Activated naive CD8-positive, alpha-beta T cell treated with anti-CD3 and anti-CD28 coated beads for 36 hours (primary cell): ENCODE data around the gene AURKAIP1. TPM values are rescaled to one million over a fixed set of nuclear protein-coding genes. Genes with fewer than 3 reads are reported as not detected.

Source experiments
- DNase-seq: peaks from one replicate; pipeline ENCODE4 v3.0.0; 2021
- H3K27ac Mint-ChIP-seq: one replicate; pipeline ENCODE4 v1.8.0; 2022; ENCODE audit warnings: mild to moderate bottlenecking, moderate library complexity, mixed read lengths
- H3K27me3 Mint-ChIP-seq: one replicate; pipeline ENCODE4 v1.8.0; 2022; ENCODE audit warnings: mild to moderate bottlenecking, mixed read lengths
- H3K36me3 Mint-ChIP-seq: one replicate; pipeline ENCODE4 v1.8.0; 2021; ENCODE audit warnings: mild to moderate bottlenecking, mixed read lengths
- H3K4me1 Mint-ChIP-seq: one replicate; pipeline ENCODE4 v1.8.0; 2021; ENCODE audit warnings: mixed read lengths
- H3K4me3 Mint-ChIP-seq: one replicate; pipeline ENCODE4 v1.8.0; 2022; ENCODE audit warnings: mild to moderate bottlenecking, moderate library complexity, mixed read lengths
- H3K9me3 Mint-ChIP-seq: one replicate; pipeline ENCODE4 v1.8.0; 2022; ENCODE audit warnings: mixed read lengths
- total RNA-seq, 2 experiments: library from RNA; stranded (reverse); gene quantifications; one replicate each; pipeline ENCODE4 v1.2.3, GENCODE V29; 2021

AURKAIP1 gene
- total RNA-seq, 2 experiments from 2014 or later = 143 to 144 TPM

GRCh38 chr1:1342061-1342562 lies 32.9 kb downstream of the AURKAIP1 start:
- H3K9me3 Mint-ChIP-seq = peaks cover 1% of the 10 kb centered on the region
- no peak overlapping the region for H3K27ac Mint-ChIP-seq
- H3K27me3 Mint-ChIP-seq = no peaks in the 10 kb centered on the region
- DNase-seq = no peak
- peaks cover 2% of the 10 kb centered on the region for H3K4me1 Mint-ChIP-seq
- no peak overlapping the region for H3K4me3 Mint-ChIP-seq
- peaks cover 11% of the 10 kb centered on the region for H3K36me3 Mint-ChIP-seq

- Mint-ChIP-seq H3K27me3 (no peaks in the 10 kb centered on the region), H3K9me3 (peaks cover 1% of the 10 kb centered on the region), H3K4me3 (no peak overlapping the region), H3K27ac (no peak overlapping the region), H3K36me3 (peaks cover 11% of the 10 kb centered on the region), H3K4me1 (no peaks in the 10 kb centered on the region)
- no peak for DNase-seq
Observed at GRCh38 chr1:1341549-1342021, 33.4 kb downstream of the AURKAIP1 start.

- no peaks in the 10 kb centered on the region for H3K27me3 Mint-ChIP-seq
- H3K9me3 Mint-ChIP-seq = peaks cover 1% of the 10 kb centered on the region
- H3K36me3 Mint-ChIP-seq = peaks cover 11% of the 10 kb centered on the region
- DNase-seq = no peak
- no peak overlapping the region for H3K4me3 Mint-ChIP-seq
- no peaks in the 10 kb centered on the region for H3K4me1 Mint-ChIP-seq
- no peak overlapping the region for H3K27ac Mint-ChIP-seq
Observed at GRCh38 chr1:1340791-1341548, 34.0 kb downstream of the AURKAIP1 start.

DNA sequence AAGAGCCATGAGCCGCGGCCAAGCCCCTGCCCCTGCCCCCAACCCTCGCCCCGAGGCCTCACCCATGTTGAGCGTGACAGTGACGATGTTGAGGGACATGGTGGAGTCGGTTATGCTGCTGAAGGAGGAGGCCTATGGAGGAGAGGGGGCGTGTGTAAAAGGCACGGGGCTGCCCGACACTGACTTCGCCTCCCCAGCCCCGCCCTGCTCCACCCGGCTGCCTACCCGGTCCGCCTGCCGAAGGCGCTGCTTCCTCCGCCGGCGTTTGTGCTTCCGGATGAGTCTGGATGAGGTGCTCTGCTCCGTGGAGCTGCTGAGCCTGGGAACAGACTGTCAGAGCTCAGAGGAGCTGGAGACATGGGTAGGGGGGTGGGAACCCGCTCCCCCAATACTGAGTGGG lies 34.8 kb downstream of the AURKAIP1 start:
- Mint-ChIP-seq H3K27ac (no peak overlapping the region), H3K9me3 (peaks cover 1% of the 10 kb centered on the region), H3K4me3 (no peak overlapping the region), H3K4me1 (no peaks in the 10 kb centered on the region), H3K36me3 (peaks cover 11% of the 10 kb centered on the region), H3K27me3 (no peaks in the 10 kb centered on the region)
- DNase-seq = no peak

- H3K9me3 Mint-ChIP-seq = peaks cover 1% of the 10 kb centered on the region
- no peaks in the 10 kb centered on the region for H3K27me3 Mint-ChIP-seq
- H3K4me3 Mint-ChIP-seq = no peak overlapping the region
- no peaks in the 10 kb centered on the region for H3K4me1 Mint-ChIP-seq
- DNase-seq = no peak
- H3K36me3 Mint-ChIP-seq = peaks cover 11% of the 10 kb centered on the region
- no peak overlapping the region for H3K27ac Mint-ChIP-seq
Observed at GRCh38 chr1:1338278-1338677, 36.7 kb downstream of the AURKAIP1 start.

GRCh38 chr1:1337793-1338147 lies 37.2 kb downstream of the AURKAIP1 start:
- Mint-ChIP-seq H3K4me3 (no peak overlapping the region), H3K36me3 (peaks cover 11% of the 10 kb centered on the region), H3K27ac (no peak overlapping the region), H3K4me1 (no peaks in the 10 kb centered on the region), H3K9me3 (peaks cover 1% of the 10 kb centered on the region), H3K27me3 (no peaks in the 10 kb centered on the region)
- DNase-seq = peak; percentile 48

DNA sequence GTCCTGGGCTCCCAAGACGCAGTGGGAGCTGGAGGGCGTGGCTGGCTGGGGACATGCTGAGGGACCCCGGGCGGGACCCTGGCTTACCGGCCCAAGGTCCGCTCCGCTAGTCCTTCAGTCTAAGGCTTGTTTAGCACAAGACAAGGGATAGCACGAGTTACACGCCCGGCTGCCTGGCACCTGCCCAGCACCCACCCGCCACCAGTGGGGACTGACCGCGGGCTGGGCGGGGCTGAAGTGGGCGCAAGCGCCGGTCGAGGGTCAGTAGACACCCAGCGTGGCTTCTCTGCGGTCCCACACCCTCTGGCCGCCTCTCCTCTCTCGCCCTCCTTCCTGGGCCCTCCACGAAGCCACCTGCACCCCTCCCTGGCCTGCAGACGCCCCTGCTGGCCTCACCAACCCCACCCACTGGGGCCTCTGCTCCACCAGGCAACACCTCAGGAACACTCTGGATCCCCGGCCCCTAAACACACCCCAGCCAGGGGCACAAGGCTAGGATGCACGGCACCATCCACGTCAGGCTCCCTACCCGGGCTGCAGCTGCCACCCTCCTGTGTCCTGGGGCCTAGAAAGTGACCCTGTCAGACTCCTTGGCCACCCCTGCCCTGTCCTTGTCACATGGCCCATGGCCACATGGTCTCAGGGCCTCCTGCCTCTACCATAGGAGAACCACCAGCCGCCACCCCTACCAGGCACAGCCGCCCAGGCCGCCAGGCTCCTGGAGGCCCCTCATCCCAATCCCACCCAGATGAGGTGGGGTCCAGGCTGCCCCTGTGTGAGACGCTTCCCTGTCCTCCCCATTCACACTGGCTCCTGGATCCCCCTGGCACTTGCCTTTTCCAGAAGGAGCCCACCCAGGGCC lies 37.8 kb downstream of the AURKAIP1 start:
- DNase-seq = no peak
- H3K4me1 Mint-ChIP-seq = no peaks in the 10 kb centered on the region
- peaks cover 11% of the 10 kb centered on the region for H3K36me3 Mint-ChIP-seq
- no peak overlapping the region for H3K27ac Mint-ChIP-seq
- peaks cover 1% of the 10 kb centered on the region for H3K9me3 Mint-ChIP-seq
- H3K4me3 Mint-ChIP-seq = no peak overlapping the region
- H3K27me3 Mint-ChIP-seq = no peaks in the 10 kb centered on the region

DNA sequence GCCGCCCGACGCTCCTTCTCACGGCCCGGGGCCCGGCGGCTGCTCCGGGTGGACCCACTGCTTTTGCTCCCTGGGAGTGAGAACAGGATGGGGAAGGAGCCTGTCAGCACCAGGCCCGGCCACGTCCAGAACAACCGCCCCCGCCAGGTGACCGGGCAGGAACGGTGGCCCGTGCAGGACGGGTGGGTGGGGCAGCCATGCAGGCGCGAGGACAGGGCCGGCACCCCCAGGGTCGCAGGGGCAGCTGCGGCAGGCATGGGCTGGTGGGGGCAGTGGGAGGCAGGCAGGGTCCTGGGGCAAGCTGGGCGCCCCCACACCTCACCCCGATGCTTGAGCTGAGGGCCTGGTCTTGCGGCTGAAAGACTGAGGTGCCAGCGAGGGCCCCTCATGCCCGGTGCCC lies 38.6 kb downstream of the AURKAIP1 start:
- H3K9me3 Mint-ChIP-seq = peaks cover 1% of the 10 kb centered on the region
- DNase-seq = no peak
- H3K36me3 Mint-ChIP-seq = peaks cover 11% of the 10 kb centered on the region
- H3K27ac Mint-ChIP-seq = no peak overlapping the region
- H3K27me3 Mint-ChIP-seq = no peaks in the 10 kb centered on the region
- H3K4me3 Mint-ChIP-seq = no peak overlapping the region
- H3K4me1 Mint-ChIP-seq = no peaks in the 10 kb centered on the region

DNA sequence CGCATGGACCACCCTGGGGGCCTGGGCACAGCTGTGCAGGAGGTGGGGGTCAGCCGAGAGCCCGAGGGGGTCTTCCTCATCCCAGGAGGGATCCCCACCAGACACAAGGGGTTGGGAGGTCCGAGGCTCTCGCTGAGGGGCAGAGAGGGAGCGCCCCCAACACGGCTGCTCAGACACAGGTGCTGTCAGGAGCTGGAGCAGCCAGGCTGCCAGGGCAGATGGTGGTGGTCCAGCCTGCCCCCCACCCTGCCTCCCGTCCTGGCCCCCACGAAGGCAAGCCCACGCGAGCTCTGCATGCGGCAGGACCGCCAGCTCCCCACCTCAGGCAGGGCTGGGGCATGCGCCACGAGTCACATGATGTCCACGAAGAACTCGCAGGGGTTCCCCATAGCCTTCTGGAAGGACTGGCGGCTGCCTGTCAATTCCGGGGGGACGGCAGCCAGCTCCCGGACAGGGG lies 39.2 kb downstream of the AURKAIP1 start:
- Mint-ChIP-seq H3K27me3 (no peaks in the 10 kb centered on the region), H3K36me3 (peaks cover 5% of the 10 kb centered on the region), H3K4me3 (no peak overlapping the region), H3K27ac (no peak overlapping the region), H3K9me3 (no peaks in the 10 kb centered on the region), H3K4me1 (no peaks in the 10 kb centered on the region)
- no peak for DNase-seq

- H3K27ac Mint-ChIP-seq = no peak overlapping the region
- H3K36me3 Mint-ChIP-seq = peaks cover under 1% of the 10 kb centered on the region
- H3K4me3 Mint-ChIP-seq = no peak overlapping the region
- H3K27me3 Mint-ChIP-seq = no peaks in the 10 kb centered on the region
- no peak for DNase-seq
- no peaks in the 10 kb centered on the region for H3K4me1 Mint-ChIP-seq
- no peaks in the 10 kb centered on the region for H3K9me3 Mint-ChIP-seq
Observed at GRCh38 chr1:1335283-1335682, 39.7 kb downstream of the AURKAIP1 start.

GRCh38 chr1:1334835-1335234 lies 40.2 kb downstream of the AURKAIP1 start:
- Mint-ChIP-seq H3K4me1 (no peaks in the 10 kb centered on the region), H3K9me3 (no peaks in the 10 kb centered on the region), H3K27me3 (no peaks in the 10 kb centered on the region), H3K27ac (no peak overlapping the region), H3K36me3 (no peaks in the 10 kb centered on the region), H3K4me3 (no peak overlapping the region)
- no peak for DNase-seq

GRCh38 chr1:1333551-1334241 lies 41.3 kb downstream of the AURKAIP1 start:
- H3K9me3 Mint-ChIP-seq = no peaks in the 10 kb centered on the region
- DNase-seq = no peak
- no peak overlapping the region for H3K4me3 Mint-ChIP-seq
- H3K36me3 Mint-ChIP-seq = no peaks in the 10 kb centered on the region
- no peaks in the 10 kb centered on the region for H3K27me3 Mint-ChIP-seq
- no peaks in the 10 kb centered on the region for H3K4me1 Mint-ChIP-seq
- no peak overlapping the region for H3K27ac Mint-ChIP-seq

- DNase-seq = no peak
- Mint-ChIP-seq H3K27ac (no peak overlapping the region), H3K27me3 (no peaks in the 10 kb centered on the region), H3K4me1 (no peaks in the 10 kb centered on the region), H3K4me3 (no peak overlapping the region), H3K36me3 (no peaks in the 10 kb centered on the region), H3K9me3 (no peaks in the 10 kb centered on the region)
Observed at GRCh38 chr1:1332774-1333480, 42.1 kb downstream of the AURKAIP1 start.

DNA sequence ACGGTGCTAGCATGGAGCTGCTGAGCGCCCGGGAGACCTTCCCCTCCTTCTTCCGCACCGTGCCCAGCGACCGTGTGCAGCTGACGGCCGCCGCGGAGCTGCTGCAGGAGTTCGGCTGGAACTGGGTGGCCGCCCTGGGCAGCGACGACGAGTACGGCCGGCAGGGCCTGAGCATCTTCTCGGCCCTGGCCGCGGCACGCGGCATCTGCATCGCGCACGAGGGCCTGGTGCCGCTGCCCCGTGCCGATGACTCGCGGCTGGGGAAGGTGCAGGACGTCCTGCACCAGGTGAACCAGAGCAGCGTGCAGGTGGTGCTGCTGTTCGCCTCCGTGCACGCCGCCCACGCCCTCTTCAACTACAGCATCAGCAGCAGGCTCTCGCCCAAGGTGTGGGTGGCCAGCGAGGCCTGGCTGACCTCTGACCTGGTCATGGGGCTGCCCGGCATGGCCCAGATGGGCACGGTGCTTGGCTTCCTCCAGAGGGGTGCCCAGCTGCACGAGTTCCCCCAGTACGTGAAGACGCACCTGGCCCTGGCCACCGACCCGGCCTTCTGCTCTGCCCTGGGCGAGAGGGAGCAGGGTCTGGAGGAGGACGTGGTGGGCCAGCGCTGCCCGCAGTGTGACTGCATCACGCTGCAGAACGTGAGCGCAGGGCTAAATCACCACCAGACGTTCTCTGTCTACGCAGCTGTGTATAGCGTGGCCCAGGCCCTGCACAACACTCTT lies 42.8 kb downstream of the AURKAIP1 start:
- no peaks in the 10 kb centered on the region for H3K4me1 Mint-ChIP-seq
- H3K27me3 Mint-ChIP-seq = no peaks in the 10 kb centered on the region
- no peaks in the 10 kb centered on the region for H3K36me3 Mint-ChIP-seq
- no peak overlapping the region for H3K4me3 Mint-ChIP-seq
- no peak for DNase-seq
- no peaks in the 10 kb centered on the region for H3K9me3 Mint-ChIP-seq
- H3K27ac Mint-ChIP-seq = no peak overlapping the region
